Hepatocyte (in vitro differentiated cells): ENCODE data around the gene WDR72.

ENCODE experiments used
- EZH2 ChIP-seq: fragments of 200-600 bp; sonication (generic); IDR thresholded peaks from 2 replicates; pipeline ENCODE4 v1.6.1; 2016; ENCODE audit warnings: antibody characterized with exemption, mild to moderate bottlenecking, borderline replicate concordance
- TF ChIP-seq, protein P1 (sequence below): fragments of 200-600 bp; sonication (generic); IDR thresholded peaks from 2 replicates; pipeline ENCODE4 v1.5.1; 2016; ENCODE audit warnings: antibody characterized with exemption, mild to moderate bottlenecking; ENCODE audit not compliant: poor library complexity

- TF ChIP-seq, protein P1, sequence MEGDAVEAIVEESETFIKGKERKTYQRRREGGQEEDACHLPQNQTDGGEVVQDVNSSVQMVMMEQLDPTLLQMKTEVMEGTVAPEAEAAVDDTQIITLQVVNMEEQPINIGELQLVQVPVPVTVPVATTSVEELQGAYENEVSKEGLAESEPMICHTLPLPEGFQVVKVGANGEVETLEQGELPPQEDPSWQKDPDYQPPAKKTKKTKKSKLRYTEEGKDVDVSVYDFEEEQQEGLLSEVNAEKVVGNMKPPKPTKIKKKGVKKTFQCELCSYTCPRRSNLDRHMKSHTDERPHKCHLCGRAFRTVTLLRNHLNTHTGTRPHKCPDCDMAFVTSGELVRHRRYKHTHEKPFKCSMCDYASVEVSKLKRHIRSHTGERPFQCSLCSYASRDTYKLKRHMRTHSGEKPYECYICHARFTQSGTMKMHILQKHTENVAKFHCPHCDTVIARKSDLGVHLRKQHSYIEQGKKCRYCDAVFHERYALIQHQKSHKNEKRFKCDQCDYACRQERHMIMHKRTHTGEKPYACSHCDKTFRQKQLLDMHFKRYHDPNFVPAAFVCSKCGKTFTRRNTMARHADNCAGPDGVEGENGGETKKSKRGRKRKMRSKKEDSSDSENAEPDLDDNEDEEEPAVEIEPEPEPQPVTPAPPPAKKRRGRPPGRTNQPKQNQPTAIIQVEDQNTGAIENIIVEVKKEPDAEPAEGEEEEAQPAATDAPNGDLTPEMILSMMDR: no peak
- TF ChIP-seq EZH2: no peak
Observed at GRCh38 chr15:53791581-53791980, 32.1 kb upstream of the WDR72 start.
